ENCODE data around the gene IL2. TPM values are rescaled to one million over a fixed set of nuclear protein-coding genes. Genes with fewer than 3 reads are reported as not detected.

IL2 gene
- total RNA-seq: not detected in 2 replicates

DNA sequence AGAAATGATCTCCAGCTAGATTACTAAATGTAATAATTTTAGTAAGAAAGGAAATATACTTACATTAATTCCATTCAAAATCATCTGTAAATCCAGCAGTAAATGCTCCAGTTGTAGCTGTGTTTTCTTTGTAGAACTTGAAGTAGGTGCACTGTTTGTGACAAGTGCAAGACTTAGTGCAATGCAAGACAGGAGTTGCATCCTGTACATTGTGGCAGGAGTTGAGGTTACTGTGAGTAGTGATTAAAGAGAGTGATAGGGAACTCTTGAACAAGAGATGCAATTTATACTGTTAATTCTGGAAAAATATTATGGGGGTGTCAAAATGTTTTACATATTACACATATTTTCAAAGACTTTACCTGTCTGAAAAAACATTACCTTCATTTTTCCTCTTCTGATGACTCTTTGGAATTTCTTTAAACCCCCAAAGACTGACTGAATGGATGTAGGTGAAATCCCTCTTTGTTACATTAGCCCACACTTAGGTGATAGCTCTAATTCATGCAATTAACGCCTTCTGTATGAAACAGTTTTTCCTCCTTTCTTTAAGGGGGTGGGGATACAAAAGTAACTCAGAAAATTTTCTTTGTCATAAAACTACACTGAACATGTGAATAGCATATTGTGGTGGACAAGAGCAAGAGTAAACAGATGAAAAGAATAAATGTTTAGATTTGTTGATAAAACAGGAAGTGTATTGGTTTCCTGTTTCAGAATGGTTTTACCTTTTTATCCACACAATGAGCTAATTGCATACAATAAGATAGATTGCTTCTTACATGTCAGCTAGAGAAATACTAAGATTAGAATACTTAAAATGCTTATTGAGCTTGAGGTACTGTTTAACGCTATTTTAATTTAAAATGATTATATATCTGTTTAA, at the start of gene IL2:
IL2 (minus strand) TSS at position 495 of the 886 bp plus-strand sequence; CDS start at position 210, 285 bp downstream.

Other genes with a start within 250 kb of the IL2 start
- not detected in 2 replicates for gene ADAD1, start 77.7 kb downstream of the IL2 start, total RNA-seq
- not detected in 2 replicates for gene IL21, start 164.3 kb upstream of the IL2 start, total RNA-seq